OCI-LY7 (cell line): ENCODE results near the gene HECW1. TPM values are rescaled to one million over a fixed set of nuclear protein-coding genes. Genes with fewer than 3 reads are reported as not detected.

Source experiments
- BruUV-seq: library from RNA; stranded (reverse); fragments of 400-500 nt; replicated peaks from 2 replicates; lab custom pipeline; 2021; lab: Mats Ljungman, UMichigan
- CTCF ChIA-PET: fragments of 300-600 bp; sonication (Branson Sonifier 250); formaldehyde crosslinking; loops from one replicate; lab custom pipeline; 2022; ENCODE audit warnings: antibody characterized with exemption; ENCODE audit not compliant: unreplicated experiment; lab: Charles Lee
- POLR2A ChIA-PET: fragments of 300-600 bp; sonication (Branson Sonifier 250); formaldehyde crosslinking; loops from one replicate; lab custom pipeline; 2022; ENCODE audit warnings: antibody characterized with exemption; lab: Charles Lee
- DNase-seq: peaks from one replicate; pipeline ENCODE4 v3.0.0-alpha.2; 2015; ENCODE audit warnings: low spot score
- H2AFZ ChIP-seq: fragments of 200-600 bp; sonication (generic), shearing (Covaris generic); 2 replicates; pipeline ENCODE4 v1.6.1; 2014; ENCODE audit warnings: mild to moderate bottlenecking, antibody characterized with exemption, low read length, moderate library complexity
- H3K27ac ChIP-seq: fragments of 200-600 bp; sonication (generic); 2 replicates; pipeline ENCODE4 v1.5.1; 2014; ENCODE audit warnings: mixed run types, low read depth, mild to moderate bottlenecking, moderate library complexity, low read length, inconsistent platforms; ENCODE audit not compliant: poor library complexity, severe bottlenecking
- H3K36me3 ChIP-seq: fragments of 200-600 bp; sonication (generic); 2 replicates; pipeline ENCODE4 v1.6.1; 2014; ENCODE audit warnings: mild to moderate bottlenecking, antibody characterized with exemption, low read length, moderate library complexity, mixed read lengths; ENCODE audit not compliant: insufficient read depth
- H3K4me1 ChIP-seq: fragments of 200-600 bp; sonication (generic); 2 replicates; pipeline ENCODE4 v1.5.1; 2014; ENCODE audit warnings: mild to moderate bottlenecking, low read length; ENCODE audit not compliant: insufficient read depth, poor library complexity, severe bottlenecking
- H3K4me2 ChIP-seq: fragments of 200-600 bp; sonication (generic); 2 replicates; pipeline ENCODE4 v1.6.1; 2014; ENCODE audit warnings: mild to moderate bottlenecking, low read length
- H3K4me3 ChIP-seq: fragments of 200-600 bp; sonication (generic); 2 replicates; pipeline ENCODE4 v1.5.1; 2014; ENCODE audit warnings: mild to moderate bottlenecking, low read depth, low read length; ENCODE audit not compliant: poor library complexity, severe bottlenecking
- H3K79me2 ChIP-seq: fragments of 200-600 bp; sonication (generic); 2 replicates; pipeline ENCODE4 v1.6.1; 2016; ENCODE audit warnings: low read depth, mild to moderate bottlenecking, low read length, moderate library complexity, mixed read lengths; ENCODE audit not compliant: insufficient read depth
- H3K9me2 ChIP-seq: fragments of 200-600 bp; sonication (generic); 2 replicates; pipeline ENCODE4 v1.6.1; 2016; ENCODE audit warnings: mild to moderate bottlenecking, low read length, mixed read lengths; ENCODE audit not compliant: insufficient read depth
- H3K9me3 ChIP-seq: fragments of 200-600 bp; sonication (generic); 2 replicates; pipeline ENCODE4 v1.6.1; 2014; ENCODE audit warnings: mild to moderate bottlenecking, mixed run types, low read length, mixed read lengths
- H4K20me1 ChIP-seq: fragments of 200-600 bp; sonication (generic); 2 replicates; pipeline ENCODE4 v1.6.1; 2014; ENCODE audit warnings: mild to moderate bottlenecking, antibody characterized with exemption, low read length, moderate library complexity, mixed read lengths; ENCODE audit not compliant: insufficient read depth
- CTCF ChIP-seq: fragments of 200-600 bp; sonication (generic); conservative IDR thresholded peaks from 2 replicates; pipeline ENCODE4 v1.5.1; 2014; ENCODE audit warnings: mild to moderate bottlenecking, antibody characterized with exemption, low read length, moderate library complexity, mixed read lengths
- EZH2phosphoT487 ChIP-seq: fragments of 200-600 bp; sonication (generic); IDR thresholded peaks from 2 replicates; pipeline ENCODE4 v1.6.1; 2018; ENCODE audit warnings: low read depth, borderline replicate concordance, mild to moderate bottlenecking, mixed run types, antibody characterized with exemption, low read length, moderate library complexity, mixed read lengths
- intact Hi-C: fragments of 100-400 bp; cut with micrococcal nuclease; formaldehyde crosslinking; loops from one replicate; pipeline ENCODE4 v1.10.0; 2022; ENCODE audit not compliant: unreplicated experiment
- total RNA-seq, 2 experiments: library from RNA; depleted of rRNA in 1 of 2; stranded (reverse); fragments of >200 nt in 1 of 2; shearing (Covaris generic) in 1 of 2; gene quantifications; 2 replicates each; pipeline ENCODE4 v1.2.3, GENCODE V29; 2014 to 2022

HECW1 gene
- total RNA-seq, 2 experiments from 2014 or later = 2.0 TPM

DNA sequence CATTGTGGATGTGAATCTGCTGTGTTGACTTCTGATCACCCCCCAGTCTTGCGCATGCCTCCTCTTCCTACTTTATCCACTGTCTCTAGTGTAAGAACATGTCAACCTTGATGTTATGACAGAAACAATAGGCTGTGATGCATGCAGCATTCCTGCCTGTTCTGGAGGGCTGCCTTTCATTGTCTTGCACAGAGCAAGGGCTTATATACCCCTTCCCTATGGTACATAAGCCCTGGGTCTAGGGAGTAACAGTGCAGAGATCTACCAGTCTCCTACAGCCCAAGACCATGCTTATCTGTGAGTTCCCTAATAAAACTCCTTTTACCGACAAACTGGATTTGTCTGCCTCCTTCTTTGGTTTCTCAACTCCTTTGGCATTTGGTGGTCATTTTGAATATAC lies 293.5 kb downstream of the HECW1 start:
- Histone ChIP-seq H3K4me2 (no peak overlapping the region), H3K4me3 (no peak overlapping the region), H3K36me3 (no peaks in the 10 kb centered on the region), H3K9me3 (no peaks in the 10 kb centered on the region), H2AFZ (no peak overlapping the region), H3K9me2 (no peaks in the 10 kb centered on the region), H3K79me2 (no peaks in the 10 kb centered on the region), H3K27ac (no peak overlapping the region), H3K4me1 (no peaks in the 10 kb centered on the region), H4K20me1 (no peaks in the 10 kb centered on the region)
- intact Hi-C loops = no loop called here
- no TSS peak for BruUV-seq
- POLR2A ChIA-PET = no interaction called here
- DNase-seq = no peak
- TF ChIP-seq EZH2phosphoT487 (no peak), CTCF (no peak)
- CTCF ChIA-PET = no interaction called here

DNA sequence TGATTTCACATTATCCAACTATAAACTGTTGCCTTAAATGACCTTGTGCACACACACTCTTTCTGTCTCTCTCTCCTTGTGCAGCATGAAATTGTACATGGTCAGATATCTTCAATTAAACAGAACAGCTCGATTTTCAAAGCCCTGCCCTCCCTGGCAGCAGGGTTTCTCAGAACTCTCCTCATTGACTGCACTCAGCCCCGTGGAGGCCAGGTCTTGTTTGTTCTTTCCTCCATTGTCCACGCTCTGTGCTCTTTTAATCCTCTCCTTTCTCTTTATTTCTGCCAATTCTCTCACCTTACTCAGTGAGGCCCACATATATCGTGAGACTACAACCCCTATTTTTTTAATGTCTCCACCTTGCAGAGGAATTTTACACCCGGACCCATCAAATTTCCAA lies 294.5 kb downstream of the HECW1 start:
- ChIA-PET CTCF (no interaction called here), POLR2A (no interaction called here)
- Histone ChIP-seq H2AFZ (no peak overlapping the region), H3K9me3 (no peaks in the 10 kb centered on the region), H3K4me2 (no peak overlapping the region), H4K20me1 (no peaks in the 10 kb centered on the region), H3K36me3 (no peaks in the 10 kb centered on the region), H3K4me3 (no peak overlapping the region), H3K4me1 (no peaks in the 10 kb centered on the region), H3K27ac (no peak overlapping the region), H3K79me2 (no peaks in the 10 kb centered on the region), H3K9me2 (no peaks in the 10 kb centered on the region)
- BruUV-seq = no TSS peak
- no peak for DNase-seq
- no peak for TF ChIP-seq EZH2phosphoT487
- intact Hi-C loops = no loop called here

- Histone ChIP-seq H3K4me3 (no peak overlapping the region), H3K27ac (no peak overlapping the region), H3K79me2 (no peaks in the 10 kb centered on the region), H2AFZ (no peak overlapping the region), H3K9me3 (no peaks in the 10 kb centered on the region), H3K36me3 (no peaks in the 10 kb centered on the region), H3K4me1 (no peaks in the 10 kb centered on the region), H4K20me1 (no peaks in the 10 kb centered on the region), H3K4me2 (no peak overlapping the region), H3K9me2 (no peaks in the 10 kb centered on the region)
- no peak for DNase-seq
- POLR2A ChIA-PET = interaction anchor here (0.7 kb wide), 1 partner anchor 671 kb away, joined by 3 read pairs; no protein-coding TSS in a partner anchor
- TF ChIP-seq CTCF = no peak
- no peak for TF ChIP-seq EZH2phosphoT487
- BruUV-seq = no TSS peak
- CTCF ChIA-PET = no interaction called here
- intact Hi-C loops = no loop called here
These were observed 296.5 kb downstream of the HECW1 start for GRCh38 chr7:43408981-43409380.
